22Rv1 (cell line): ENCODE measurements around the gene C1orf198.

Experiments
- H3K27ac ChIP-seq: fragments of 450-650 bp; 2 replicates; pipeline ENCODE4 v1.5.1; 2017
- ZFX ChIP-seq: fragments of 450-650 bp; IDR thresholded peaks from 2 replicates; pipeline ENCODE4 v1.6.1; 2017; ENCODE audit warnings: antibody characterized with exemption, borderline replicate concordance
- TF ChIP-seq, protein P1 (sequence below): fragments of 450-650 bp; IDR thresholded peaks from 2 replicates; pipeline ENCODE4 v1.5.1; 2017; ENCODE audit warnings: mild to moderate bottlenecking

C1orf198 gene

GRCh38 chr1:230866171-230867070 lies 1.9 kb downstream of the C1orf198 start:
- TF ChIP-seq ZFX = no peak
- TF ChIP-seq, protein P1, sequence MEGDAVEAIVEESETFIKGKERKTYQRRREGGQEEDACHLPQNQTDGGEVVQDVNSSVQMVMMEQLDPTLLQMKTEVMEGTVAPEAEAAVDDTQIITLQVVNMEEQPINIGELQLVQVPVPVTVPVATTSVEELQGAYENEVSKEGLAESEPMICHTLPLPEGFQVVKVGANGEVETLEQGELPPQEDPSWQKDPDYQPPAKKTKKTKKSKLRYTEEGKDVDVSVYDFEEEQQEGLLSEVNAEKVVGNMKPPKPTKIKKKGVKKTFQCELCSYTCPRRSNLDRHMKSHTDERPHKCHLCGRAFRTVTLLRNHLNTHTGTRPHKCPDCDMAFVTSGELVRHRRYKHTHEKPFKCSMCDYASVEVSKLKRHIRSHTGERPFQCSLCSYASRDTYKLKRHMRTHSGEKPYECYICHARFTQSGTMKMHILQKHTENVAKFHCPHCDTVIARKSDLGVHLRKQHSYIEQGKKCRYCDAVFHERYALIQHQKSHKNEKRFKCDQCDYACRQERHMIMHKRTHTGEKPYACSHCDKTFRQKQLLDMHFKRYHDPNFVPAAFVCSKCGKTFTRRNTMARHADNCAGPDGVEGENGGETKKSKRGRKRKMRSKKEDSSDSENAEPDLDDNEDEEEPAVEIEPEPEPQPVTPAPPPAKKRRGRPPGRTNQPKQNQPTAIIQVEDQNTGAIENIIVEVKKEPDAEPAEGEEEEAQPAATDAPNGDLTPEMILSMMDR = no peak
- H3K27ac ChIP-seq = no peak overlapping the region

- no peak for TF ChIP-seq ZFX
- TF ChIP-seq, protein P1 = no peak
- no peak overlapping the region for H3K27ac ChIP-seq
Measured at GRCh38 chr1:230865062-230865817, 3.1 kb downstream of the C1orf198 start.

GRCh38 chr1:230864441-230864840 lies 3.9 kb downstream of the C1orf198 start:
- H3K27ac ChIP-seq = no peak overlapping the region
- TF ChIP-seq, protein P1 = no peak
- TF ChIP-seq ZFX = no peak

GRCh38 chr1:230863449-230863848 lies 4.9 kb downstream of the C1orf198 start:
- TF ChIP-seq ZFX = no peak
- TF ChIP-seq, protein P1 = no peak
- no peak overlapping the region for H3K27ac ChIP-seq

DNA sequence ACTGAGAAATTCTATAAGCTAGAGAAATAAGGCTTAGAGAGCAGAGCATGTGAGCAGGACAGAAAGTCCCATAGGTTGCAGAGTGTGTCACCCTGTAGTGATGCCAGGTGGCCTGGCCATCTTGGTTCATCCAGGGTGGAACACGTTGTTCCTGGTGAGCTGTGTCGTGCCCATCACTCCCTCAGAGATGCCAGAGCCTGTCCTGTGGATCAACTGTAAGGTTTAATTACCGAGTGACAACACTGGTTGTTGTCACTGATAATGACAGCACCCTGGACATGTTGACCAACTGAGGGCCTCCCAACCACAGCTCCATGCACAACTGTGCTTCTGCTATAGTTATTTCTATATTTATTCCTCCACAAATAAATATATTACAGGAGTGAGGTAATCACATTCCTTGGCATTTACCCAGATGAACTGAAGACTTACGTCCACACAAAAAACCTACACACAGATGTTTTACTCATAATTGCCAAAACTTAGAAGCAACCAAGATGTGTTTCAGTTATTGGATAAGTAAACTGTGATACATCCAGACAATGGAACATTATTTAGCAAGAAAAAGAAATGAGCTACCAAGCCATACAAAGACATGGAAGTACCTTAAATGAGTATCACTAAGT lies 6.2 kb downstream of the C1orf198 start:
- TF ChIP-seq, protein P1 = no peak
- TF ChIP-seq ZFX = no peak

GRCh38 chr1:230861489-230861888 lies 6.8 kb downstream of the C1orf198 start:
- TF ChIP-seq ZFX = no peak
- TF ChIP-seq, protein P1 = no peak
- no peak overlapping the region for H3K27ac ChIP-seq

More for the DNA sequence above, 6.2 kb downstream of the C1orf198 start:
- H3K27ac ChIP-seq = no peak overlapping the region
